Measurements from ENCODE around the gene LSM4.

GRCh38 chr19:18330868-18331267 lies 8.0 kb upstream of the LSM4 start:
- no peak for TF ChIP-seq ZNF274 (IDR thresholded peaks at IDR 0.05; ENCODE audit: low read depth, low read length)
- TF ChIP-seq SUZ12 (IDR thresholded peaks at IDR 0.05; ENCODE audit: extremely low read depth, insufficient read depth, insufficient read length) = no peak
